Endodermal cell (in vitro differentiated cells): ENCODE results near the gene CAMTA1. TPM values are rescaled to one million over a fixed set of nuclear protein-coding genes. Genes with fewer than 3 reads are reported as not detected.

Source experiments
- DNase-seq: peaks from one replicate; pipeline ENCODE4 v3.0.0-alpha.2; 2017
- H3K27ac ChIP-seq: 2 replicates; pipeline ENCODE4 v1.5.1; 2013; ENCODE audit warnings: mild to moderate bottlenecking, low read depth, low read length, moderate library complexity
- H3K27me3 ChIP-seq: 2 replicates; pipeline ENCODE4 v1.6.1; 2013; ENCODE audit warnings: mild to moderate bottlenecking, low read length, moderate library complexity; ENCODE audit not compliant: insufficient read depth, control insufficient read depth, poor library complexity, severe bottlenecking
- H3K36me3 ChIP-seq: 2 replicates; pipeline ENCODE4 v1.7.0; 2013; ENCODE audit warnings: mild to moderate bottlenecking, low read length, moderate library complexity; ENCODE audit not compliant: control insufficient read depth, insufficient read depth
- H3K4me1 ChIP-seq: one replicate; pipeline ENCODE4 v1.7.0; 2013; ENCODE audit warnings: low read length; ENCODE audit not compliant: control insufficient read depth, insufficient read depth
- H3K4me3 ChIP-seq: 2 replicates; pipeline ENCODE4 v1.5.1; 2013; ENCODE audit warnings: mild to moderate bottlenecking, low read length, moderate library complexity
- H3K9ac ChIP-seq: 2 replicates; pipeline ENCODE4 v1.6.1; 2013; ENCODE audit warnings: mild to moderate bottlenecking, low read length, moderate library complexity; ENCODE audit not compliant: poor library complexity, severe bottlenecking; ENCODE audit errors: extremely low read depth
- H3K9me3 ChIP-seq: 2 replicates; pipeline ENCODE4 v1.6.1; 2013; ENCODE audit warnings: mild to moderate bottlenecking, low read length, moderate library complexity; ENCODE audit not compliant: control insufficient read depth
- H3K27ac Mint-ChIP-seq: 2 replicates; pipeline ENCODE4 v1.8.0; 2020; ENCODE audit warnings: mixed read lengths
- H3K27me3 Mint-ChIP-seq: 2 replicates; pipeline ENCODE4 v1.8.0; 2021; ENCODE audit warnings: mild to moderate bottlenecking, mixed read lengths; ENCODE audit not compliant: insufficient read depth
- H3K36me3 Mint-ChIP-seq: 2 replicates; pipeline ENCODE4 v1.8.0; 2020; ENCODE audit warnings: low read depth, mixed read lengths
- H3K4me1 Mint-ChIP-seq: 2 replicates; pipeline ENCODE4 v1.8.0; 2020; ENCODE audit warnings: mixed read lengths
- H3K4me3 Mint-ChIP-seq: 2 replicates; pipeline ENCODE4 v1.8.0; 2020; ENCODE audit warnings: mild to moderate bottlenecking, moderate library complexity, mixed read lengths
- H3K9me3 Mint-ChIP-seq: 2 replicates; pipeline ENCODE4 v1.8.0; 2020; ENCODE audit warnings: mild to moderate bottlenecking, mixed read lengths
- whole genome bisulfite sequencing, 2 experiments: methylation state at CpG; one replicate each; pipeline versions ENCODE4 v1.1.5 to v1.1.7; 2013; ENCODE audit warnings: missing lambda C conversion rate in 2 of 2, mixed read lengths in 1 of 2; ENCODE audit not compliant: insufficient coverage in 1 of 2, insufficient read length in 1 of 2; 5-methylcytosine and 5-hydroxymethylcytosine counted together
- total RNA-seq, 2 donors: library from RNA; stranded (reverse); fragmentation: NEBNext Ultra II Directional in 1 of 2; extraction: Animal tissue kit (Norgen Biotek cat#: 25700) in 1 of 2; gene quantifications; 2 replicates in 1 of 2; 3 replicates in 1 of 2; pipeline ENCODE4 v1.2.1, GENCODE V29; 2021
- TF ChIP-seq, protein P1 (sequence below): fragments of 200-600 bp; sonication (generic); conservative IDR thresholded peaks from 2 replicates; pipeline ENCODE4 v1.5.0; 2021; ENCODE audit warnings: antibody characterized with exemption, mild to moderate bottlenecking

CAMTA1 gene
- total RNA-seq, 2 donors from 2014 or later: 123 to 137 TPM

DNA sequence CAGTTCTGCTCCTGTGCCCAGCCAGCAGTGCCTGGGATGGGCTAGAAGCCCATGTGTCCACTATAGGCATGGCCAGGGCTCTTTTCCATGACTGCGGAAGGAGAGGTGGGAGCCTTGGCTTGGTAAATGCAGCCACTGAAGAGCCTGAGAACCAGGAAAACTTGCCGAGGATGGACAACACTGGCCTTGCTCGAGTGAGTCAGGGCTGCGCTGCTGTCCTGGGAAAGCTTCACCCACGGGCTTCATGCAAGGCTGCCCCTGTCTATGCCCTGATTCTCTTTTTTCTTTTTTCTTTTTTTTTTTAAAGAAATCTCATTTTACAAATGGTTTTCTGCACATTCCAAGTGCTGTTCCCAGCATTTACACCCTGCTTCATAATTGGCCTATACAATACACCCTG lies 156.5 kb downstream of the CAMTA1 start:
- H3K27ac Mint-ChIP-seq: no peak overlapping the region
- H3K4me3 ChIP-seq: no peak overlapping the region
- DNase-seq: no peak
- no peaks in the 10 kb centered on the region for H3K9me3 ChIP-seq
- H3K4me1 ChIP-seq: no peaks in the 10 kb centered on the region
- peaks cover 5% of the 10 kb centered on the region for H3K9me3 Mint-ChIP-seq
- TF ChIP-seq, protein P1, sequence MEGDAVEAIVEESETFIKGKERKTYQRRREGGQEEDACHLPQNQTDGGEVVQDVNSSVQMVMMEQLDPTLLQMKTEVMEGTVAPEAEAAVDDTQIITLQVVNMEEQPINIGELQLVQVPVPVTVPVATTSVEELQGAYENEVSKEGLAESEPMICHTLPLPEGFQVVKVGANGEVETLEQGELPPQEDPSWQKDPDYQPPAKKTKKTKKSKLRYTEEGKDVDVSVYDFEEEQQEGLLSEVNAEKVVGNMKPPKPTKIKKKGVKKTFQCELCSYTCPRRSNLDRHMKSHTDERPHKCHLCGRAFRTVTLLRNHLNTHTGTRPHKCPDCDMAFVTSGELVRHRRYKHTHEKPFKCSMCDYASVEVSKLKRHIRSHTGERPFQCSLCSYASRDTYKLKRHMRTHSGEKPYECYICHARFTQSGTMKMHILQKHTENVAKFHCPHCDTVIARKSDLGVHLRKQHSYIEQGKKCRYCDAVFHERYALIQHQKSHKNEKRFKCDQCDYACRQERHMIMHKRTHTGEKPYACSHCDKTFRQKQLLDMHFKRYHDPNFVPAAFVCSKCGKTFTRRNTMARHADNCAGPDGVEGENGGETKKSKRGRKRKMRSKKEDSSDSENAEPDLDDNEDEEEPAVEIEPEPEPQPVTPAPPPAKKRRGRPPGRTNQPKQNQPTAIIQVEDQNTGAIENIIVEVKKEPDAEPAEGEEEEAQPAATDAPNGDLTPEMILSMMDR: no peak
- WGBS, 2 experiments: 87 to 91% methylated on average over 4 to 5 of the region's 5 CpGs
- no peaks in the 10 kb centered on the region for H3K4me1 Mint-ChIP-seq
- no peaks in the 10 kb centered on the region for H3K27me3 Mint-ChIP-seq
- H3K36me3 Mint-ChIP-seq: no peaks in the 10 kb centered on the region
- no peak overlapping the region for H3K4me3 Mint-ChIP-seq
- no peak overlapping the region for H3K27ac ChIP-seq
- no peaks in the 10 kb centered on the region for H3K36me3 ChIP-seq
- no peaks in the 10 kb centered on the region for H3K27me3 ChIP-seq
- no peak overlapping the region for H3K9ac ChIP-seq

DNA sequence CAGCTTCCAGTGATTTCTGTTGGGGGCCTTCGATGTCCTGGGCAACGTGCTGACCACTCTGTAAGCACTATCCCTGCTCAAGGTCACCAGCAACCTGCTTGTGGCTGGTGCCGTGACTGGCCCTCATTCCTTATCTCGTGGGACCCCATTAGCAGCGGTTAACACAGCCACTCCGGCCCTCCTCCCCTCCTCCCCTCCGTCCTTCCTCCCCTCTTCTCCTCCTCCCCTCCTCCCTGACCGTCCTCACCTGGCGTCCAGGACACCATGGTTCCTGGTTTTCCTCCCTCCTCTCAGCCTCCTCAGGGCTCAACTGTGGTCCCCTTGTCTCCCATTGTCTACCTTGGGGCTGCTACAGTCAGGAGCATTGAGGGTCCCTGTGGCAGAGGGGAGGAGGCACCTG lies 157.7 kb downstream of the CAMTA1 start:
- Mint-ChIP-seq H3K4me1 (no peaks in the 10 kb centered on the region), H3K27me3 (no peaks in the 10 kb centered on the region), H3K36me3 (no peaks in the 10 kb centered on the region), H3K9me3 (peaks cover 5% of the 10 kb centered on the region), H3K4me3 (no peak overlapping the region), H3K27ac (no peak overlapping the region)
- H3K9ac ChIP-seq: no peak overlapping the region
- 90 to 94% methylated on average over 6 to 9 of the region's 9 CpGs for WGBS, 2 experiments
- DNase-seq: no peak
- no peak overlapping the region for H3K4me3 ChIP-seq
- H3K4me1 ChIP-seq: no peaks in the 10 kb centered on the region
- no peaks in the 10 kb centered on the region for H3K27me3 ChIP-seq
- no peaks in the 10 kb centered on the region for H3K9me3 ChIP-seq
- H3K27ac ChIP-seq: no peak overlapping the region
- TF ChIP-seq, protein P1: no peak
- H3K36me3 ChIP-seq: no peaks in the 10 kb centered on the region

DNA sequence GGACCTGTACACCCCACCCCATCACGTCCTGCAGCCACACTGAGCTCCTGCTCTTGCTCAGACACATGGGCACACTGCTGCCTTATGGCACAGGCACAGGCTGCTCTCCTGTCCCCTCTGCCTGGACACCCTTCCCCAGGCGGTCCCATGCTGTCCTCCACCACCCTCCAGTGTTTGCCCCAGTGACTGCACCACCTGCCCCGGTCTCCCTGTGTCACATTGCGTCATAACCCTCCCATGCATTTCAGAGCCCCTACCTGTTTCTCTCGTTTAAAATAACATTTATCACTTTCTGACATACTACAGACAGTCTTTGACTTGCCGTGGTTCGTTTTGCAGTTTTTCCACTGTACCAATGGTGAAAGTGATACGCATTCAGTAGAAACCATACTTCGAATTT lies 159.2 kb downstream of the CAMTA1 start:
- TF ChIP-seq, protein P1: no peak
- no peak overlapping the region for H3K4me3 ChIP-seq
- H3K9me3 Mint-ChIP-seq: peaks cover 5% of the 10 kb centered on the region
- H3K4me3 Mint-ChIP-seq: no peak overlapping the region
- H3K27ac ChIP-seq: no peak overlapping the region
- H3K27me3 Mint-ChIP-seq: no peaks in the 10 kb centered on the region
- no peak overlapping the region for H3K9ac ChIP-seq
- H3K27me3 ChIP-seq: no peaks in the 10 kb centered on the region
- 88% methylated on average over 9 of the region's 9 CpGs for WGBS, 2 experiments
- DNase-seq: no peak
- no peaks in the 10 kb centered on the region for H3K36me3 Mint-ChIP-seq
- H3K9me3 ChIP-seq: no peaks in the 10 kb centered on the region
- H3K4me1 ChIP-seq: no peaks in the 10 kb centered on the region
- no peaks in the 10 kb centered on the region for H3K36me3 ChIP-seq
- no peak overlapping the region for H3K27ac Mint-ChIP-seq
- H3K4me1 Mint-ChIP-seq: peaks cover 11% of the 10 kb centered on the region
